T-helper 1 cell treated with Interleukin-12 subunit alpha and Interleukin-12 subunit beta and Interleukin-4 antibody, amounts not matched to agents 30 ng/mL and 1 ng/mL, for 36 hours (primary cell): Measurements from ENCODE around the gene ACIN1. TPM values are rescaled to one million over a fixed set of nuclear protein-coding genes. Genes with fewer than 3 reads are reported as not detected.

Source experiments
- intact Hi-C: fragments of 100-400 bp; cut with micrococcal nuclease; formaldehyde crosslinking; loops from one replicate; pipeline ENCODE4 v1.15.1; 2024
- total RNA-seq: library from RNA; stranded (reverse); gene quantifications from 2 replicates; pipeline ENCODE4 v1.2.3, GENCODE V29; 2022

ACIN1 gene
- total RNA-seq, 1 donor from 2014 or later: 219 TPM

DNA sequence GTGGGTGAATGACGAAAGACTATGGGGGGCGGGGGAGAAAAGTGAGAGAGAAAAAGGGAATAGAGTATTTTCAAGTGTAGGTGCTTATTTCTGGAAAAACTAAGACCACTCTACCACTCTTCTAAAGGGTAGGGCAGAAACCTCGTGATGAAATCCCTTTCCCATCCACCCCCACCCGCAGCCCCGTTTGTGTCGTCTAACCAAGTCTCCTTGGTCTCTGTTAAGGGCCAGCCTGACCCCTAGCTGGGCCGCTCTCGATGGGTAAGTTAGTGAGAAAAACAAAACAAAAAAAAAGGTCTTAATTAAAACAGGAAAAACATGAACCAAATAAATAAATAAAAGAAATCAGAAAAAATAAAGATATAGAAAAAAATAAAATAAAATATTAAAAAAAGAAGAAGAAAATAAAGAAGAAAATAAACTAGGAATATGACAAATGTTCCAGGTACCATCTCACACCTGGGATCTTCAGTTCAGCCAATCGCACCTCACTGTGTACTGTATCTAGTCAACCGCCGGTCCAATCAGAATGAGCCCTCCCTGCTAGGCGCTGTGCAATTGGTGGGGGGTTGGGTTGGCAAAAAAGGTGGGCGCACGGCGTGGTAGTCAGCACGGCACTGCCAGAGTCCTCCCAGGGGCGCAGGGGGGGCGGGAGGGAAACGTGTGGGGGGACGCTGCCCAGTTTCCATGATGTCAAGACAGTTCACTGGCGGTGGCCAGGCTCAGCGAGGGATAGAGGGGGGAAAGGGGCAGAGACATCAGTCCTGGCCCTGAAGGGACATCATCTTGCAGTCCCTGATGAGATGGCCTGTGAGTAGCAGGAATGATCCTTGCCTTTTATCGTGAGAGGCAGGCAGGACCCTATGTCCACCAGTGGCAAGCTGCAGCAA, 27.8 kb downstream of the ACIN1 start:
- intact Hi-C loops: loop anchor here (5.0 kb wide), 1 partner anchor 40 kb away; no protein-coding TSS in a partner anchor

DNA sequence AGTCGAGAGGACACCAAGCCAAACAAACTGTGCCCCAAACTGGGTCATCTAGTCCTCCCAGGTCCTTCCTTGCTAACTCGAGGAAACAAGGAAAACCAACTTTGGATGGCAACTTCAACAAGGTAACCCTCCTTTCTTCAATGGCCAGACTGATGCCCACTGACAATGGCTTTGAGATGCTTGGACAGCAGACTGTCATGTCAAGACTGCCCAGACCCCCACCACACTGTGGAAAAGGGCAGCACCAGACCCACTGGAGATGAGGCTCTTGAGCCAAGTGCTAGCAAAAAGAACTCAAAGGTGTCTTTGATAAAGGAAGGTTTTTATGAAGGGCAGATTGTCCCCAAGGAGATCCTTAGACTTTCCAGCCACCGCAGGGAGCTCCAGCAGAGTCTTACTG, 28.6 kb downstream of the ACIN1 start:
- intact Hi-C loops: loop anchor here (5.0 kb wide), 1 partner anchor 41 kb away; no protein-coding TSS in a partner anchor

DNA sequence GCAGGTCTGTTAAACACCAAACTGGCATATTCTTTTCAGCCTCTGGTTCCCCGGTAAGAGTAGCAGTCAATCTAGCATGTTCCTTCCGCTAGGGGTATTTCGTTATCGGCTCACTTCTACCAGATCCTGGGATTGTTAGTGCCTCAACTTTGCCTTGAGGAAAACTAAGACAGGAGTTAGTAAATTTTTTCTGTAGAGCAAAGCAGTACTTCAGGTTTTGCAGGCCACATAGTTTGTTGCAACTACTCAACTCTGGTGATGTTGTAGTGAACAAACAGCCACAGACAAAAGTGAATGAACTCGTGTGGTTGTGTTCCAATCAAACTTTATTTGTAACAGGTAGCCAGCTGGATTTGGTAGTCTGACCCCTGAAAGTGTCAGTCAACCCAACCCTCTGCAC, 31.3 kb downstream of the ACIN1 start:
- intact Hi-C loops: no loop called here

DNA sequence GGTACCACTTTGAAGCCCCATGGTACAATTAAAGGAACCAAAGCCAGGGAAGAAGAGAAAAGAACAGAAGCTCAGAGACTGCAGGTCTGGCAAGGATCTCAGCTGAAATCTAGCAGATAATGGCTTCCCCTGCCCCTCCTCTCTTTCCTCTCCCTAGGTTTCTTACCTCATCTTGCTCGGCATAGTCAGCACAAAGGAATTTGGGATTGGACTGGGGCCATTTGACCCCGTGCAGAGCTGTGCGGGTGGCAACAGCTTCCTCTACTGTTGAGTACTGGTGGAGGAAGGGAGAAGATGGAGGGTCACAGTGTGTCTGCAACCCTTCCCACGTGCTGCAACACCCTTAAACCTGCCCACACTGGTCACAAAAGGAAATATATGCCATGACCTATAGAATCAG, 32.9 kb downstream of the ACIN1 start:
- intact Hi-C loops: no loop called here

DNA sequence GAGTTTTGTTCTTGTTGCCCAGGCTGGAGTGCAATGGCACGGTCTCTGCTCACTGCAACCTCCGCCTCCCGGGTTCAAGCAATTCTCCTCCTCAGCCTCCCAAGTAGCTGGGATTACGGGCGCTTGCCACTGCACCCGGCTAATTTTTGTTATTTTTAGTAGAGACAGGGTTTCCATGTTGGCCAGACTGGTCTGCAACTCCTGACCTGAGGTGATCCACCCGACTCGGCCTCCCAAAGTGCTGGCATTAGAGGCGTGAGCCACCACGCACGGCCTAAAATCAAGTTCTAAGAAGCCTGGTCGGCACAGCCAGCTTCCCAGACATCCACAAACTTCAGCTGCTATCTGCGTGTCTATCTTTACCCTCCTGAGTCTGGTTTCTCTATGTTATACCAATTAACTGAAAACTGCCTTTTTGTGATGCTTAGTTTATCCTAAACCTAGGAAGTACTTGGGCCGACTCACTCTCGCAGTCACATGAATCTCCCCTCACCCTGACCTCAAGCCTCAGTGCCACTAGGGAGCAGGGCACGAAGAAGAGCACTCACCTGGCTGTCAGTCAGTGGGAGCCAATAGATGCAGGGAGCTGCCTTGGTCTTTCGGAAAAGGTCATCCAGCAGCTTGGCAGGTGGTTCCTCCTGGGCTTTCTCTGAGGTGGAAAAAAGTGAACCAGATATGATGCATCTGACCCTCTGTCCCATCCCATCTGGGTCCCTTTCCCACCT, 34.2 kb downstream of the ACIN1 start:
- intact Hi-C loops: no loop called here

DNA sequence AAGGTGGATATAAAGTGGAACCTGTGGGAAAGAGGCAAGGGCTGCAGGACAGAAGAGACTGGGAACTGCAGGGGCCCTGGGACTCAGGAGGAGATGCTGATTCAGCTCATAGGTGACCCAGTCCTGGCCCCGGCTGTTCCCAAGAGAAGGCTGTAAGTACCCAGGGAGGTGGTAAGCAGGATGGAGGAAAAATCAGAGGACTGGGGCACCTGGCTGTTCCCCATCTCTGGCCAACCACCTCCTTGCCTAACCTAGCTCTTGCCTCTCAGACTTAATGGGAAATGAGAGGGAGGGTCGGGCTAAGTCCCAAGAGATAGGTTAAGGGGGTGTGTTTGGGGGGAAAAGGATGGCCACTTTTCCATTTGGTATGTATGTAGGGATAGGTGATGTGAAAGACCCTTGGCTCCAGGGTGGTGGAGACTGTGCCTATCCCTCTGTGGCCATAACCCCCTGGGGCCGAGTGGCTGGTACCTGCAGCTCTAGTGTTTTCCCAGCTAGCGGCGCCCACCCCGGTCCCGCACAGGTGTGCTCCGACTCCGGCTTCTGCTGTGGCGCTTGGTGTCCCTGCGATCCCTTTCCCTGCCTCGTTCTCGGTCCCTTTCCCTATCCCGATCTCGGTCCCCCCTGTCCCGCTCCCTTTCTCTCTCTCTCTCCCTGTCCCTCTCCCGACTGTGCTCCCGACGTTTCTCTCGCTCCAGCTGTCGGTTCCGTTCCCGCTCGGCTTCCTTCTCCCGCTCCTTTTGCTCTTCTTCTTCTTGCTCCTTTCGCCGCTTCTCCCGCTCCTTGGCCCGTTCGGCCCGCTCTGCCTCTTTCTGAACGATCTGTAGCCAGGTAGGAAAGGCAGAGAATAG, 36.1 kb downstream of the ACIN1 start:
- intact Hi-C loops: loop anchor here (1.0 to 10.0 kb wide), 11 partner anchors 10 to 1144 kb away; partner anchors contain the start of genes ACIN1, C14orf119, DAD1 and PRMT5

DNA sequence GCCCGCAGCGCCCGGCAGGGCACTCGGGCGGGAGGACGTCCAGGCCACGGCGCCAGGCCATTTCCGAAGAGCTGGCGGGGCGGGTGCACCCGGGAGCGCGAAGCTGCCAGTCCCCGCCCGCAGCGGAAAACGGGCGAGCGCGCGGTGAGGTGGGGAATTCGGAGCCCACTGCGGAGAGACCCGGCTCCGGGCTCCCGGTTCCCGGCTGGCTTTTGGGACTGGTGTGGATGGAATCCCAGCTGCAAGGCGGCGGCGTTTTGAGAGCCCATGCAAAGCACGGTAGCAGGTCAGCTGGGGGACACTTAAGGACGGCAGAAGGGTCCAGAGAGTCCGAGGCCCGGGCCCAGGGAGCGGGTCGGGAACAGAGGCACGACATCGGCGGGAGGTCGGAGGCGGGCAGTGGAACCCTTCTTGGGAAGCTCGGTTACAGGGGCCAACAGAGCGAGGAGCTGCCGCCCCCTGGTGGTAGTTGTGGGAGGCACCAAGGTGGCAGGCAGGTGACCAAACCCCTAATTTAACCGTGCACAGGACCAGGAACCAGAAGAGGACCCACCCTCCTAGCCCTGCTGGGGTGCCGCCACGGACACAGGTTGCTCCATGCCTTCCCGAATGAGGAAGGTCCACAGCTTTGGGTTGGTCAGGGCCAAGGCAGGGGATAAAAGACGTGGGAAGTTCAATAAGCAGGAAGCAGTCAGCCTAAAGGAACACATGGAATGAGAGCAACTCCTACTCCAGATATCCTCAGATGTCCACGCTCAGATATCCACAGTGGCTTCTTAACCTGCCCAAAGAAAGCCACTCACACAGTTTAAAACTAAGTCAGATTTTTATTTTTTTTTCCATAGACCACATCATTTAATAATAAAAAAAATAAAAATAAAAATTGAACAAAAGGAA, 36.9 kb downstream of the ACIN1 start:
- intact Hi-C loops: loop anchor here (1.0 to 10.0 kb wide), 11 partner anchors 11 to 1143 kb away; partner anchors contain the start of genes ACIN1, C14orf119, DAD1 and PRMT5

DNA sequence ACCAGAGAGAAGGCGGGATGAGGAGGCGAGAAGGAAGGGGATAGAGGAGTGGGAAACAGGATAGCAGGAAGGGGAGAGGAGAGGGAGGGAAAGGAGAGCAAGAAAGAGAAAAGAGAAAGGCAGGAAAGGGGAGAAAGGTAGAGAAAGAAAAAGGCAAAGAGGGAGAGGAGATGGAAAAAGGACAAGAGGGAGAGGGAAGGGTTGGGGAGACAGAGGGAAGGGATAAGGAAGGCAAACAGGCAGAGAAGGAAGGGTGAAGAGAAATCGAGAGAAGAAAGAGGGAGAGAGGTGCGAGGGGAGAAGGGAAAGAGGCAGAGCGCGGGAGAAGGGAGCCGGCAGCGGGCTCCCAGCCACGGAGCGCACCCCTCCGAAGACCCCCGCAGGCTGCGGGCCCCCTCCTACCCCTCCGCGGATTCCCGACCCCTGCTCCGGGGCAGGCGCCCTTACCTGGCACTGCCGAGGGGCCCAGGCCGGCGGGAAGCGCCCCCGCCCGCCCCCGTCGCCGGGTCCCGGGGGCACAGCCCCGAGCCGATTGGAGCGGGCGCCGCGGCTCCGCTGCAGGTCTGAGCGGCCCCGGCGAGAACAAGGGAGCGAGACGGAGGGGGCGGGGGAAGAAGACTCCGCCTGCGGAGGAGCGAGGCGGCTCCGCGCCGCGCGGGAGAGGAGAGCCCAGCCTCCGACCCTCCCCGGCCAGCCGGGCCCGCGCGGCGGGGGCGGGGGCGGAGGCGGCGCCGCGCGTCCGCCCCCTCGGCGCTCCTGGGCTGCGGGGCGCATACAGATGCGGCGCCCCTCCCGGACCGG, 37.8 kb downstream of the ACIN1 start, which contains the start of gene CDH24:
Gene CDH24 (minus strand): TSS at position 565 of the 801 bp plus-strand sequence. CDS start 1,787 bp downstream, outside the sequence.
- intact Hi-C loops: loop anchor here (1.0 to 10.0 kb wide), 4 partner anchors 23 to 1142 kb away; partner anchors contain the start of genes DAD1 and PSMB5

DNA sequence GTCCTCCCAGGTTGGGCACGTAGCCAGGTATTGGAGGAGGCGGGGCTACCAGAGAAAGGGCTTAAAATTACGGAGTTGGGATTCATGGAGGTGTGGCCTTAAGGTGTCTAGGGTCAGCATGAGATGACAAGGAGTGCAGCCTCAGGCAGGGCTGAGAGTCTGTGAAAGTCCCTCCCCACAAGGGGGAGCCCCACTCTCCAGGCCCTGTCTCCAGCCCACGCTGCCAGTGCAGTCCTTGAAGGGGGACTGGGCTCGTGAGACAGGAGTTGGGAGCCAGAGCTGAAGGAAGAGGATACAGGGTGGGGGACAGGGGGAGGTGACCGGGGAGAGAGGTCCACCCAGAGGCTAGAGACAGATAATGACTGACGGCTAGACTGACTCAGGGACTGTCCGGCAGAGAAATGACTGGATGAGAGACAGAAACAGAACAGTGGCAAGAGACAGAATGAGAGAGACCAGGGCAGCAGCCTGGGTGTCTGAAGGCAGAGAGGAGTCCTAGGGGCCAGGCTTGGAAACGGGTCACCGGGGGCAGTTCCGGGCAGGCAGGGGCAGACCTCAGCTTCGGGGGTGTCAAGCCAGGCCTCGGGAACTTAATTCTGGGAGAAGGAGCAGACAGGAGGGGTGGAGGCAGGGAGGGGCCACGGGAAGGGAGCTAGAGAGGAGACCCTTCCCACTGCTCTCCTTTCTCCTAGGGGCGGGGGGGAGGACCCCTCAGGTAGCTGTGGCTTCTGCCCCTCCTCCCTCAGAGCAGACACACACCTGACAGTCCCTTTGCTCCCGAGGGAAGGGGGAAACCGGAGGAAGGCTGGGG, 38.6 kb downstream of the ACIN1 start:
- intact Hi-C loops: loop anchor here (1.0 to 10.0 kb wide), 4 partner anchors 22 to 1142 kb away; partner anchors contain the start of genes DAD1 and PSMB5

DNA sequence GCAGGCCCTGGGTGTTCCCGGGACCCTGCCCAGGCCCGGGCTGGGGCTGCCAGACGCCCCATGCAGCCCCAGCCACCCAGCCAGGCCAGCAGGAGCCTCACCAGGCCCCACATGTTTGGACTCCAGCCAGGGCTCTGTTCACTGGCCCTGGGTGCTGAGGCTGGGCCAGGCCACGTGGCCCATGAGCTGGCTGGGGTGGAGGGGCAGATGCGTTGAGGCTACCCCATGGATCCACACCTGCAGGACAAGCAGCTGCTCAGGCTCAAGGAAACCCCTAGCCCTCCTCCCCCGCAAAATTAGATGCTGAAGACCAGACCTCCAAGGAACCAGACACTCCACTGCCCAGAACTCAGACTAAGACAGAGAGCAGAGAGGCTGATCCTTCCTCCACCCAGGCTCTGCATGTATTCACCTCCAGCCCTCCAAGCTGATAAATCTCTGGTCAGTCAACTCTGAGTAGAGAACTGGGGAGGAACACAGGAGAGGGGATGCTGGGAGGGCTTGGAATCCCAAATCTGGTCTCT, 39.3 kb downstream of the ACIN1 start:
- intact Hi-C loops: loop anchor here (1.0 to 10.0 kb wide), 4 partner anchors 21 to 1141 kb away; partner anchors contain the start of genes DAD1 and PSMB5

DNA sequence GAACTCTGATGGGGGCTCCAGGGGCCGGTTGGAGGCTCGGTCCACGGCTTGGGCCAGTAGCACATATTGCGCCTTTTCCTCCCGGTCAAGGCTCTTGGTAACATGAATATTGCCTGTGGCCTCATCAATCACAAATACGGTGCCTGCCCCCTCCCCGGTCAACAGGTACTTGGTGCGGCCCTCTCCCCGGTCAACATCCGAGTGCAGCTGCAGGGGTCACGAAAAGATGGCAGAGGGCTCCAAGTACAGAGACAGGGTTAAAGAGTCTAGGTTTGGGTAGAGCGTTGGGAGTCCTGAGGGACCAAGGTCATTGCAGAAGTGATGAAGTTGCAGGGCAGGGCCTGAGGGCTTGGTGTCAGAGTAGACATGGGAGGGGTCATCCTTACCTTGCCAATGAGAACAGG, 39.8 kb downstream of the ACIN1 start:
- intact Hi-C loops: loop anchor here (5.0 to 10.0 kb wide), 3 partner anchors 468 to 1140 kb away; partner anchors contain the start of gene DAD1

DNA sequence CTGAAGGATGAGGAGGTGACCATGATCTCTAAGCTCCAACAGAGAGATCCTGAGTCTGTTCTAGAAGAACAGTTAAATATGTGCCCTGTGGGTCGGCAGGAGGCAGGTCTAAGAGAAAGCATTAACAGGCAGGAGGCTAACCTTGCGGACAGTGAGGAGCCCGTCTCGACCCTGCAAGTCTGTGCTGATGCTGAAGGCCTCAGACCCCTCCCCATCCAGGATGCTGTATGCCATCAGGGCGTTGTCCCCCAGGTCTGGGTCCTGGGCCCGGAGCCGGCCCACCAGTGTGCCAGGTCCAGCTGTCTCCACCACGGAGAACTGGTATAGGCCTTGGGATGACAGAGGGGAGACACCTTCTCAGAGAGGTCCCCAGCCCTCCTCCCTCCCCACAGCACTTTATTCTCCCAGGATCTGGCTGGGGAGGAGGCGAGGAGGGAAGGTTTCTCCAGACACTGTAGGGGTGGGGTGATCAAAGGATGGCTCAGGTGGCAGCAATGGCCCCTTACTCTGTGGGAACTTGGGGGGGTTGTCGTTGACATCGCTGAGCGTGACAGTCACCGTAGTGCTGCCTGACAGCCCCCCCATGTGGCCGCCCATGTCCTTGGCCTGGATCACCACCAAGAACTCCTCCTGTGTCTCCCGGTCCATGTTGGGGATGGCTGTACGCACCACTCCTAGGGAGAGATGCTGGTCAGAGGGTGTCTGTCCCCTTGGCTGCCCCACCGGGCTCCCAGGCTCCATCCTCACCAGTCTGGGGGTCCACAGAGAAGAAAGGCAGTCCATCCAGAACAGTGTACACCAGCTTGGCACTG, 40.7 kb downstream of the ACIN1 start:
- intact Hi-C loops: loop anchor here (10.0 kb wide), 1 partner anchor 1139 kb away; no protein-coding TSS in a partner anchor

DNA sequence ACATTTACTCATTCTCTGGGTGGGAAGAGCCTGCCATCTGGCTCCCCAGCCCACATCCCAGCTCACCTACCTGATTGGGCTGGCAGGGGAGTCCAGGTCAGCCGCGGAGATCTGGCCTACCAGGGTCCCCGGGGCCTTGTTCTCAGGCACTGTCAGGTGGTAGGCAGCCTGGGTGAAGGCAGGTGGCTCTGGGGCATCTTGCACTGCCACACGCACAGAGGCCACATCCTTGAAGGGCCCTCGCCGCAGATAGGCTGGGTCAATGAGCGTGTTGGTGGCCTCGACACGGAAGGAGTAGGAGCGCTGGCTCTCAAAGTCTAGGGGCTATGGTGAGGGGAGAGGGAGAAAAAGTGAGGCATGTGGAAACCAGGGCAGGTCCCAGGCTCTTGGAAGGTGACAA, 41.5 kb downstream of the ACIN1 start:
- intact Hi-C loops: loop anchor here (10.0 kb wide), 1 partner anchor 1139 kb away; no protein-coding TSS in a partner anchor

DNA sequence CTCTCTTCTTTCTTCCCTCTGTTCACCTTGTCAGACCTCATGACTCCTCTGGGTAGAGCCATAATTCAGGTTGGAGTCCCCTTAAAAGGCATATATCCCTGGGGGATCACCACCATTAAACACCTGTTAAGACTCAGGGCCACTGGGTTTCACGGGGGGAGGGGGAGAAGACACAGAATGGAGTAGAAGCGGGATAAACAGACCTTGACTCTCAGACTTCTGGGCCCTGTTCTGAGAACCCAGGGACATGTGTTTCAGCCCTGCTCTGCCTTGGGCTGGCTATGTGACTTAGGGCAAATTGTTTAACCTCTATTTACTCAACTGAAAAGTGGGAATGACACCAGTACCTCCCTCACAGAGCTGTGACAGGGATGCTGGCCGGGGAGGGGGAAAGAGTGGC, 42.3 kb downstream of the ACIN1 start:
- intact Hi-C loops: loop anchor here (10.0 kb wide), 1 partner anchor 1138 kb away; no protein-coding TSS in a partner anchor

DNA sequence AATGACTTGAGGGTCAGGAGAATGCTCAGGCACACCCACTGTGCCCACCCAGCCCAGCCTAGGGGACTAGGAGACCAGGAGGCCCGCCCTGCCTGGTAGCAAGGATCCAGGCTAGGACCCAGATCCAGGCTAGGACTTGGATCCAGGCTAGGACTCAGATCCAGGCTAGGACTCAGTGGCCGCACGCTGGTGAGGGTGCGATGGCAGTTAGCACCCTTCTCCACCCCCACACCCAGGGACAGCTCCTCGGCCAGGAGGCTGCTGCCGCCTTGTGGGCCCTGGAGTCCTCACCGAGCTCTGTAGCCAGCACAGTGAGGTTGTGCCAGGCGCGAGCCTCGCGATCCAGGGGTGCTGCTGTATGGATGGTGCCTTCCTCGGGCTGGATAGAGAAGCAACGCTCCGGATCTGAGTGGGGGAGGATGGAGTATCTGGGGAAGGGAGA, 42.7 kb downstream of the ACIN1 start:
- intact Hi-C loops: loop anchor here (10.0 kb wide), 1 partner anchor 1137 kb away; no protein-coding TSS in a partner anchor
